Esophagus squamous epithelium (tissue), 5 donors: ENCODE results near the gene KRTAP5-11. TPM values are rescaled to one million over a fixed set of nuclear protein-coding genes. Genes with fewer than 3 reads are reported as not detected.

ENCODE experiments used
- DNase-seq: peaks from one replicate; lab custom pipeline; 2025; lab: John Stamatoyannopoulos, UW
- H3K27ac ChIP-seq, 4 donors: fragments of 200-600 bp; sonication (generic); one replicate each; pipeline ENCODE4 v1.5.1; 2016 to 2019; ENCODE audit warnings: mild to moderate bottlenecking in 1 of 4
- H3K27me3 ChIP-seq, 4 donors: fragments of 200-600 bp; sonication (generic); 1 replicate in 3 of 4; 2 replicates in 1 of 4; pipeline versions ENCODE4 v1.5.1 to v1.6.0; 2017 to 2021; ENCODE audit warnings: antibody characterized with exemption in 1 of 4
- H3K36me3 ChIP-seq, 3 donors: fragments of 200-600 bp; sonication (generic); one replicate each; pipeline ENCODE4 v1.5.1; 2016 to 2019
- H3K4me1 ChIP-seq, 3 donors: fragments of 200-600 bp; sonication (generic); one replicate each; pipeline ENCODE4 v1.5.1; 2017 to 2019
- H3K4me3 ChIP-seq, 4 donors: fragments of 200-600 bp; sonication (generic); 1 replicate in 3 of 4; 2 replicates in 1 of 4; pipeline ENCODE4 v1.5.1; 2016 to 2019; ENCODE audit warnings: mild to moderate bottlenecking in 2 of 4, moderate library complexity in 1 of 4
- H3K9me3 ChIP-seq, 3 donors: fragments of 200-600 bp; sonication (generic); one replicate each; pipeline ENCODE4 v1.5.1; 2016 to 2019
- CTCF ChIP-seq, 6 experiments: fragments of 450-650 bp in 4 of 6; fragments of 200-600 bp in 2 of 6; sonication (generic) in 2 of 6; IDR thresholded peaks; one replicate each; pipeline ENCODE4 v1.5.1; 2016 to 2019; ENCODE audit warnings: antibody characterized with exemption in 6 of 6, mild to moderate bottlenecking in 4 of 6, moderate library complexity in 4 of 6
- POLR2A ChIP-seq, 4 donors: fragments of 450-650 bp; IDR thresholded peaks; one replicate each; pipeline ENCODE4 v1.6.1; 2017; ENCODE audit warnings: antibody characterized with exemption in 4 of 4, mild to moderate bottlenecking in 4 of 4, moderate library complexity in 3 of 4
- WGBS, 2 donors: methylation state at CpG; one replicate each; pipeline ENCODE4 v1.1.5; 2018; 5-methylcytosine and 5-hydroxymethylcytosine counted together
- intact Hi-C: fragments of 100-400 bp; cut with DNase I; formaldehyde crosslinking; loops from one replicate; pipeline ENCODE4 v1.15.0; 2022
- total RNA-seq, 4 donors: library from RNA; depleted of rRNA; stranded (reverse); fragments of >200 nt; gene quantifications; one replicate each; pipeline ENCODE4 v1.1.0, GENCODE V29; 2016
- donor health status: DM: yes; HTN: yes; CAD: no.

The KRTAP5-11 gene
- total RNA-seq, 4 donors from 2014 or later: not detected

GRCh38 chr11:71566081-71566620, 16.5 kb downstream of the KRTAP5-11 start:
- no peaks in the 10 kb centered on the region for H3K36me3 ChIP-seq
- intact Hi-C loops: no loop called here
- H3K27ac ChIP-seq: no peak overlapping the region
- DNase-seq: no peak
- H3K4me3 ChIP-seq: no peak overlapping the region
- peaks cover 0 to 55% (median 0%) of the 10 kb centered on the region in 4 donors for H3K27me3 ChIP-seq
- H3K9me3 ChIP-seq: no peaks in the 10 kb centered on the region
- TF ChIP-seq POLR2A (IDR thresholded peaks at IDR 0.05): no peak
- no peak for TF ChIP-seq CTCF (IDR thresholded peaks at IDR 0.05)
- H3K4me1 ChIP-seq: no peaks in the 10 kb centered on the region
- WGBS, 2 donors: 40 to 74% methylated on average over 6 to 7 of the region's 10 CpGs

- intact Hi-C loops: no loop called here
Measured at GRCh38 chr11:71565263-71565662, 17.4 kb downstream of the KRTAP5-11 start, which contains the start of gene KRTAP5-10. KRTAP5-10 (plus strand) TSS chr11:71565563; CDS start chr11:71565588, 25 bp downstream.

GRCh38 chr11:71564430-71564829, 18.2 kb downstream of the KRTAP5-11 start:
- no peaks in the 10 kb centered on the region for H3K36me3 ChIP-seq
- no peak overlapping the region for H3K27ac ChIP-seq
- no peaks in the 10 kb centered on the region for H3K4me1 ChIP-seq
- 86 to 93% methylated on average over 4 of the region's 4 CpGs for WGBS, 2 donors
- no peak overlapping the region for H3K4me3 ChIP-seq
- H3K9me3 ChIP-seq: no peaks in the 10 kb centered on the region
- peaks cover 0 to 49% (median 0%) of the 10 kb centered on the region in 4 donors for H3K27me3 ChIP-seq
- no peak for TF ChIP-seq CTCF (IDR thresholded peaks at IDR 0.05)
- no peak for TF ChIP-seq POLR2A (IDR thresholded peaks at IDR 0.05)
- DNase-seq: no peak
- intact Hi-C loops: no loop called here

More at GRCh38 chr11:71565263-71565662, 17.4 kb downstream of the KRTAP5-11 start, which contains the start of gene KRTAP5-10:
- Histone ChIP-seq H3K27ac (no peak within 1 kb of the TSS), H3K9me3 (no peaks in the 10 kb centered on the region), H3K27me3 (peaks cover 0 to 53% (median 0%) of the 10 kb centered on the region in 4 donors), H3K36me3 (no peaks in the 10 kb centered on the region), H3K4me3 (no peak within 1 kb of the TSS), H3K4me1 (no peaks in the 10 kb centered on the region)
- DNase-seq: no peak
- TF ChIP-seq POLR2A (IDR thresholded peaks at IDR 0.05) (no peak), CTCF (IDR thresholded peaks at IDR 0.05) (no peak)
- WGBS, 2 donors: 20 to 30% methylated on average over 2 to 3 of the region's 5 CpGs

GRCh38 chr11:71563406-71563805, 19.3 kb downstream of the KRTAP5-11 start:
- H3K27me3 ChIP-seq: peaks cover 0 to 48% (median 0%) of the 10 kb centered on the region in 4 donors
- H3K27ac ChIP-seq: no peak overlapping the region
- intact Hi-C loops: no loop called here
- H3K4me1 ChIP-seq: no peaks in the 10 kb centered on the region
- no peaks in the 10 kb centered on the region for H3K36me3 ChIP-seq
- TF ChIP-seq POLR2A (IDR thresholded peaks at IDR 0.05) (no peak), CTCF (IDR thresholded peaks at IDR 0.05) (no peak)
- DNase-seq: no peak
- 26 to 30% methylated on average over 8 of the region's 8 CpGs for WGBS, 2 donors
- H3K4me3 ChIP-seq: no peak overlapping the region
- no peaks in the 10 kb centered on the region for H3K9me3 ChIP-seq

- TF ChIP-seq CTCF (IDR thresholded peaks at IDR 0.05): no peak
- TF ChIP-seq POLR2A (IDR thresholded peaks at IDR 0.05): no peak
- intact Hi-C loops: no loop called here
- Histone ChIP-seq H3K27me3 (peaks cover 0 to 40% (median 0%) of the 10 kb centered on the region in 4 donors), H3K36me3 (no peaks in the 10 kb centered on the region), H3K4me3 (no peak overlapping the region), H3K4me1 (no peaks in the 10 kb centered on the region), H3K9me3 (no peaks in the 10 kb centered on the region), H3K27ac (no peak overlapping the region)
- no peak for DNase-seq
Measured at GRCh38 chr11:71562120-71562519, 20.6 kb downstream of the KRTAP5-11 start.
